ENCODE measurements around the gene TRPV4.

DNA sequence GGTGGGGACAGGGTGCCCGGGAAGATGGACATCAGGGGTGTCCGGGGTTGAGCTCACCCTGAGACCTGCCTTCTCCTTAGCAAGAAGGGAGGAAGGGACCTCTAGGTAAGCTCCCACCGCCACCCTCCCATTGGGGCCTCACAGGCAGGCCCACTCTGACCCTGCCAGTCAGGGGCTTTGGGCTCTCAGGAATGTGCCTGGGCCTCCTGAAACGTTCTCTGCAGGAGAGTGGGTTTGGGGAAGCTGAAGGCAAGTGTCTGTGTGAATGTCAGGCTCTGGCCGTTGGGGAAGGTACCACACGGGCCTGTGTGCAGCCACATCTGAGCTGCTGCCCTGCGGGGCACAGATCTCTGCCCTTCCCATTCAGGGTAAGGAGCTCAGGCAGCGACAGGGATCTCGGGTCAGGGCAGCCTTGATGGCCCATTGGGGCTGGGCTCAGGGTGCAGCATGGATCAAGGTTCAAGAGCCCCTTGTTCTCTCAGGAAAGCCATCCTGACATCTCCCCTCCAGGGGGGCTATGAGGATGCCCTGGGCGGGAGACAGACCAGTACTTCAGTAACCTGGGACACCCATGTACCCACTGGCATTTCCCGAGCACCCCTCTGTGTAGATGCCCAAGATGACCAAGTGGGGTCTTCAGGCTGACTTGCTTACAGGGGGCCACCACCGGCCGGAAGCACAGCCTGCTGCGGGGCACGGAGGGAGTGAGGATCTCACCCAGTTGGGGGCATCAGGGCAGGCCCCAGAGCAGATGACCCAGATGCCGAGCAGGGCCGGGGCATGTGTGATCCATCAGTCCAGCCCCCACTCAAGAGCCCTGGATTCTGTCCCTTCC, 89.9 kb downstream of the TRPV4 start:
- TF ChIP-seq, protein P1, sequence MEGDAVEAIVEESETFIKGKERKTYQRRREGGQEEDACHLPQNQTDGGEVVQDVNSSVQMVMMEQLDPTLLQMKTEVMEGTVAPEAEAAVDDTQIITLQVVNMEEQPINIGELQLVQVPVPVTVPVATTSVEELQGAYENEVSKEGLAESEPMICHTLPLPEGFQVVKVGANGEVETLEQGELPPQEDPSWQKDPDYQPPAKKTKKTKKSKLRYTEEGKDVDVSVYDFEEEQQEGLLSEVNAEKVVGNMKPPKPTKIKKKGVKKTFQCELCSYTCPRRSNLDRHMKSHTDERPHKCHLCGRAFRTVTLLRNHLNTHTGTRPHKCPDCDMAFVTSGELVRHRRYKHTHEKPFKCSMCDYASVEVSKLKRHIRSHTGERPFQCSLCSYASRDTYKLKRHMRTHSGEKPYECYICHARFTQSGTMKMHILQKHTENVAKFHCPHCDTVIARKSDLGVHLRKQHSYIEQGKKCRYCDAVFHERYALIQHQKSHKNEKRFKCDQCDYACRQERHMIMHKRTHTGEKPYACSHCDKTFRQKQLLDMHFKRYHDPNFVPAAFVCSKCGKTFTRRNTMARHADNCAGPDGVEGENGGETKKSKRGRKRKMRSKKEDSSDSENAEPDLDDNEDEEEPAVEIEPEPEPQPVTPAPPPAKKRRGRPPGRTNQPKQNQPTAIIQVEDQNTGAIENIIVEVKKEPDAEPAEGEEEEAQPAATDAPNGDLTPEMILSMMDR (IDR thresholded peaks at IDR 0.05): no peak
- TF ChIP-seq EZH2 (IDR thresholded peaks at IDR 0.05) (no peak), EZH2phosphoT487 (IDR thresholded peaks at IDR 0.05) (no peak)

All from neural progenitor cell (in vitro differentiated cells).